D721Med (cell line): ENCODE measurements around the gene PPFIA4.

Experiments used
- DNase-seq: peaks from one replicate; pipeline ENCODE4 v3.0.0; 2011; ENCODE audit warnings: low spot score; ENCODE audit not compliant: insufficient read length
- FAIRE-seq: peaks from 2 replicates; lab custom pipeline; 2011; peaks lifted over from hg19 to GRCh38; lab: Jason Lieb, UNC
- TF ChIP-seq, protein P1 (sequence below): IDR thresholded peaks from 2 replicates; pipeline ENCODE4 v1.5.1; 2012; ENCODE audit warnings: mild to moderate bottlenecking, control low read depth; ENCODE audit not compliant: insufficient read depth; ENCODE audit errors: missing control alignments

The PPFIA4 gene

DNA sequence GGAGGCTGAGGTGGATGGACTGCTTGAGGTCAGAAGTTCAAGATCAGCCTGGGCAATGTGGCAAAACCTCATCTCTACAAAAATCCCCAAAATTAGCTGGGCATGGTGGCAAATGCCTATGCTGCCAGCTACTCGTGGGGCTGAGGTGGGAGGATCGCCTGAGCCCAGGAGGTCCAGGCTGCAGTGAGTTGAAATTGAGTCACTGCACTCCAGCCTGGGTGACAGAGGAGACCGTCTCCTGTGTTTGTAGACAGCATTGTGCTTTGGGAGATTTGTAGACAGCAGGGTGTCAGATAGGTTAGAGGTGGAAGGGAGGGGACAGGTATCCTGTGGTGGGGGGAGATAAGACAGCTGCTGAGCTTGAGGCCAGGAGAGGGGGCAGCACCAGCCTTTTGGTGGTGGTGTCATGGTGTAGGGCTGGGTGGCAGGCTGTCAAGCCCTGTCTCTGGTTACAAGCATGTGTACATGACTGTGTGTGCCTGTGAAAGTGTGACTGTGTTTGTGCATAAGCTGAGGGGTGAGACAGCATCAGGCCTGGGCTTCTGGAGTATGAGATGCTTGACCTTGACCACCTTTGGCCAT lies 15.2 kb downstream of the PPFIA4 start:
- TF ChIP-seq, protein P1, sequence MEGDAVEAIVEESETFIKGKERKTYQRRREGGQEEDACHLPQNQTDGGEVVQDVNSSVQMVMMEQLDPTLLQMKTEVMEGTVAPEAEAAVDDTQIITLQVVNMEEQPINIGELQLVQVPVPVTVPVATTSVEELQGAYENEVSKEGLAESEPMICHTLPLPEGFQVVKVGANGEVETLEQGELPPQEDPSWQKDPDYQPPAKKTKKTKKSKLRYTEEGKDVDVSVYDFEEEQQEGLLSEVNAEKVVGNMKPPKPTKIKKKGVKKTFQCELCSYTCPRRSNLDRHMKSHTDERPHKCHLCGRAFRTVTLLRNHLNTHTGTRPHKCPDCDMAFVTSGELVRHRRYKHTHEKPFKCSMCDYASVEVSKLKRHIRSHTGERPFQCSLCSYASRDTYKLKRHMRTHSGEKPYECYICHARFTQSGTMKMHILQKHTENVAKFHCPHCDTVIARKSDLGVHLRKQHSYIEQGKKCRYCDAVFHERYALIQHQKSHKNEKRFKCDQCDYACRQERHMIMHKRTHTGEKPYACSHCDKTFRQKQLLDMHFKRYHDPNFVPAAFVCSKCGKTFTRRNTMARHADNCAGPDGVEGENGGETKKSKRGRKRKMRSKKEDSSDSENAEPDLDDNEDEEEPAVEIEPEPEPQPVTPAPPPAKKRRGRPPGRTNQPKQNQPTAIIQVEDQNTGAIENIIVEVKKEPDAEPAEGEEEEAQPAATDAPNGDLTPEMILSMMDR: no peak
- no peak for DNase-seq
- FAIRE-seq: no peak

DNA sequence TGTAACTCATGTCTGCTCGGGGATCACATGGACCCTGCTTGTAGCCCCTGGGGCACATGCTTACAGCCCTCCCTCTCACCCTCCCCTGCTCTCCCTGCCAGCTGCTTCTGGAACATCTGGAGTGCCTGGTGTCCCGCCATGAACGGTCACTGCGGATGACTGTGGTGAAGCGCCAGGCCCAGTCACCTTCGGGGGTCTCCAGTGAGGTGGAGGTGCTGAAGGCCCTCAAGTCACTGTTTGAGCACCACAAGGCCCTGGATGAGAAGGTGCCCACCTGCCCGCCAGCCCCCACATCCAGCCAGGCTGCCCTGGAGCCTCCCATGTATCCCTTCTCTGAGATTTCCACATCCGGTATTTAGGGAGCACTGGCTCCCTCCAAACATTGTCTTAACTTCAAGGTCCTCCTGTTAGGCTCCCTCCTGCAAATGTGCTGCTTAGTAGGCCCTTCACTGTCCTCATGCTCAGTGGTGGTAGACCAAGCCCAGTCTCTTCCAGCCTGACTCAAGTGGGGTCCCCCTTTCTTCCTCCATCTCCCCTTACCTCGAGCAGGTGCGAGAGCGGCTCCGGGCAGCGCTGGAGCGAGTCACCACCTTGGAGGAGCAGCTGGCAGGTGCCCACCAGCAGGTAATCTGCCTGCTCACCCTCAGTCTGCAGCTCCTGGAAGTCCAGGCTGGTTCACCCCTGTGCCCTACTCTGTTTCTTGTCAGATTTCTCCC lies 17.7 kb downstream of the PPFIA4 start:
- no peak for FAIRE-seq
- TF ChIP-seq, protein P1: no peak
- DNase-seq: no peak

DNA sequence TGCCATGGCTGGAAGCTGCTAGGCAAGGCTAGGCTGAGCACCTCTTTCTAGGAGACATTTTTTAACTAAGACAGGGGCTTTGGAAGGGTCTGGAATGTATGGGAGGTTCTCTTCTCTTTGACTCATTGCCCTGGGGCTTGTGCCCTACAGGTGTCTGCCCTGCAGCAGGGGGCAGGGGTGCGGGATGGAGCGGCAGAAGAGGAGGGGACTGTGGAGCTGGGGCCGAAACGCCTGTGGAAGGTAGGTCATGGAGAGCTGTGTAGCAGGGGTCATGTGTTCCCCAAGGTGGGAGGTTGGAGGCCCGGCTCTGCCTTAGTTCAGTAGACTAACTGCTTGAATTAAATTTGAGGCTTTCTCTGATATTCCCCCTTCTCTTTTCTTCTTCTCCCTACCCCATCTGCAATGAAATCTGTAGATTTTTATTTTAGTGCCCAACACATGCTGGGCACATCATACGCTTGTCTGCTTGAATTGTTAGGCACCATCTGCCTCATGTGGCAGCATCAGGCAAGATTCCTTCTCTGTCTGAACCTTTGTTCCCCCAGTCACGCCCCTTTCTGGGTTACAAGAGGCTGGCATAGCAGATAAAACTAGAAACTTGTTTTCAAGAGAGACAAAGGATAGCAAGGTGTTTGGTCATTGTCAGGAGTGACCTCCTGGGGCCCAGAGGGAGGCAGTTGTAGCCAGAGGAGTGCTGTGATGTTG lies 18.4 kb downstream of the PPFIA4 start:
- FAIRE-seq (no peak), DNase-seq (no peak)
- TF ChIP-seq, protein P1: no peak

DNA sequence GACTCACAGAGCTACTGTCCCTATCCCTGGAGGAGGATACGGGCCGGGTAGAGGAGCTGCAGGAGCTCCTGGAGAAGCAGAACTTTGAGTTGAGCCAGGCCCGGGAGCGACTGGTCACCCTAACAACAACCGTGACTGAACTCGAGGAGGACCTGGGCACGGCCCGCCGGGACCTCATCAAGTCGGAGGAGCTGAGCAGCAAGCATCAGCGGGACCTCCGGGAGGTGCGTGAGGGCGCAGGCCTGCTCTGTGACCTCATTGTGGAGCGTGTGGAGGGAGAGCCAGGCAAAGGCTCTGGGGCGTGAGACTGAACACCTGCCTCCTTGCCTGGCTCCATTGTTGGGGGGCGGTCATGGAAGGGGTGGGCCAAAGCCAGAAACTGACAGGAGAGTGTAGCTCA lies 19.0 kb downstream of the PPFIA4 start:
- DNase-seq (no peak), FAIRE-seq (no peak)
- TF ChIP-seq, protein P1: no peak

DNA sequence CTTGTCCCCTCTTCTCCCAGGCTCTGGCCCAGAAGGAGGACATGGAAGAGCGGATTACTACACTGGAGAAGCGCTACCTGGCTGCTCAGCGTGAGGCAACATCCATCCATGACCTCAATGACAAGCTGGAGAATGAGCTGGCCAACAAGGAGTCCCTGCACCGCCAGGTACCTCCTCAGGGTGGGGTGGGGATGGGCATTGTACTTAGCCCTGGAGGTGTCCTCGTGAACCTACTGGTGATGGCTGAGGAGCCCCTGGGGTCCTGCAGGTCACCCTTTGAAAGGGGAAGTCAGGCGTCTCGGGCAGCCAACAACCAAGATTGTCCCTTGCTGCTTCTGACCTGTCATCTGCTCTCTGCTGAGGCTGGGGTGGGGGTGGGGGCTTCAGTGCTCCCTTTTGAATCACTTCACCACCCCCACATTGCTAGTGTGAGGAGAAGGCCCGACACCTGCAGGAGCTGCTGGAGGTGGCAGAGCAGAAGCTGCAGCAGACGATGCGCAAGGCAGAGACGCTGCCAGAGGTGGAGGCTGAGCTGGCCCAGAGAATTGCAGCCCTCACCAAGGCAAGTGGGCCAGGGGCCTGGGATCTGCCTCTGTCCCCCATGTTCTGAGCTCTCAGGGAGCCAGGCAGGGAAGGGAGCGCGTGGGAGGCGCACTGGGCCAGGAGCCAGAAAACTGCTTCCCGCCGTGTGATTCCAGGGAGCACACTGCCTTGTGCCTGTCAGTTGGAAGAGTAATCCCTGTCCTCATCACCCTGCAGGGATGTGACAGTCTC lies 19.7 kb downstream of the PPFIA4 start:
- TF ChIP-seq, protein P1: no peak
- FAIRE-seq (no peak), DNase-seq (no peak)

DNA sequence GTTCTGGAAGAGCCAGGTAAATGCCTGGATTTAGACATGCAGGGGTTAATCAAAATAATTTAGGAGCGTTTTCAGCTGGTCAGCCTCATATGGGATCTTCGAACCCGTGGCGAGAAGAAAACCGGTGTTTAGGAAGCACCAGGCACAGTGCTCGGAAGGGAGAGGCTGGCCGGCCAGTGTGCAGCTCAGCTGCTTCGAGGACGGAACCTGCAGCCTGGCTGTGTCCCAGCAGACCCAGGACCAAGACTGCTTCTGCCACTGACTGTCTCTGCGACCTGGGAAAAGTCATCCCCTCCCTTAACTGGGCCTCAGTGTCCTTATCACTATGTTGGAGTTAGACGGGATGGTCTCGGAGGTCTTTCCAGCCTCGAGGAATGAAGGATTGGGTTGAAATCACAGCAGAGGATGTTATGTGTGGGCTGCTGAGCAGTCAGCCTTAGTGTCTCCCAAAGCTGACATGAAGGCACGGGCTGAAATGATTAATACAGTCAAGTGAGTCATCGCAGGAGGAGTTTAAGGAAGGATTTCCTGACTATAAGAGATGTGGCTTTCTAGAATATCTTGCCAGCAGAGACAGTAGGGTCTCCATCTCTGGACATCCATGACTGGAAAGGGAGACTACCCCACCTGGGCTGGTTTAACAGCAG lies 20.8 kb downstream of the PPFIA4 start:
- TF ChIP-seq, protein P1: no peak
- no peak for DNase-seq
- FAIRE-seq: no peak
